BLaER1 treated with 17β-estradiol and CSF1 and Interleukin-3, amounts not matched to agents 10 nM and 100 nM (cell line): ENCODE measurements around the gene GCNT4.

Source experiments
- H3K27ac ChIP-seq, 11 experiments: shearing (Covaris generic); formaldehyde crosslinking; 2 replicates each; pipeline ENCODE4 v1.8.1; 2022
- H3K27me3 ChIP-seq, 11 experiments: shearing (Covaris generic); formaldehyde crosslinking; 2 replicates each; pipeline ENCODE4 v1.8.1; 2022
- H3K36me3 ChIP-seq, 11 experiments: shearing (Covaris generic); formaldehyde crosslinking; 2 replicates each; pipeline ENCODE4 v1.8.1; 2022
- H3K4me1 ChIP-seq, 10 experiments: shearing (Covaris generic); formaldehyde crosslinking; 2 replicates each; pipeline ENCODE4 v1.8.1; 2022
- H3K4me2 ChIP-seq, 11 experiments: shearing (Covaris generic); formaldehyde crosslinking; 2 replicates each; pipeline ENCODE4 v1.8.1; 2022
- H3K4me3 ChIP-seq, 10 experiments: shearing (Covaris generic); formaldehyde crosslinking; 2 replicates each; pipeline ENCODE4 v1.8.1; 2022
- H3K9ac ChIP-seq, 11 experiments: shearing (Covaris generic); formaldehyde crosslinking; 2 replicates each; pipeline ENCODE4 v1.8.1; 2022
- H3K9me3 ChIP-seq, 11 experiments: shearing (Covaris generic); formaldehyde crosslinking; replicated peaks in 1 of 11; 2 replicates each; pipeline ENCODE4 v1.8.1; 2022
- H4K20me1 ChIP-seq, 11 experiments: shearing (Covaris generic); formaldehyde crosslinking; 2 replicates each; pipeline ENCODE4 v1.8.1; 2022
- Cebpa-rat ChIP-seq, 11 experiments: shearing (Covaris generic); IDR thresholded peaks; 2 replicates each; pipeline ENCODE4 v1.8.1; 2022

Gene GCNT4

DNA sequence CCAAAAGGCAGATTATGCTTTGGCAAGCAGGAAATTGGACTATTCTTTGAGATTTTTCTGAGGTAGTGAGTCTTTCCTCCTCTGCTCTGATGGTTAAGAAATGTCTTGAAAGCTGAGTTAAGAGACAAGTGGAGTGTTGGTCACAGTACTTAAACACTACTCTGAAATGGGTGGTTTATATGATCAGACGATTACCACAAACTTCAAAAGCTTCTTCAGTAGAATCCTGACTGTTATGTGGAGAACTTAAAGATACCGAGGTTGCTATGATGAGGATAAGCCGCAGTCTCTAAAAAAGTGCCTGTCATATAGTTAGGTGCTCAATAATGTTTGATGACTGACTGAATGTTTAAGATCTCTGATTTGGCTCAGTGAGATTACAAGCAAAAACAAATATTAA, 24.3 kb downstream of the GCNT4 start:
- Histone ChIP-seq H3K4me2 (no peak overlapping the region), H3K9ac (no peak overlapping the region), H3K36me3 (no peaks in the 10 kb centered on the region), H3K27me3 (no peaks in the 10 kb centered on the region), H3K27ac (no peak overlapping the region), H3K4me1 (no peaks in the 10 kb centered on the region), H3K4me3 (no peak overlapping the region), H3K9me3 (no peaks in the 10 kb centered on the region), H4K20me1 (no peaks in the 10 kb centered on the region)
- TF ChIP-seq Cebpa-rat (IDR thresholded peaks at IDR 0.05), result no peak

DNA sequence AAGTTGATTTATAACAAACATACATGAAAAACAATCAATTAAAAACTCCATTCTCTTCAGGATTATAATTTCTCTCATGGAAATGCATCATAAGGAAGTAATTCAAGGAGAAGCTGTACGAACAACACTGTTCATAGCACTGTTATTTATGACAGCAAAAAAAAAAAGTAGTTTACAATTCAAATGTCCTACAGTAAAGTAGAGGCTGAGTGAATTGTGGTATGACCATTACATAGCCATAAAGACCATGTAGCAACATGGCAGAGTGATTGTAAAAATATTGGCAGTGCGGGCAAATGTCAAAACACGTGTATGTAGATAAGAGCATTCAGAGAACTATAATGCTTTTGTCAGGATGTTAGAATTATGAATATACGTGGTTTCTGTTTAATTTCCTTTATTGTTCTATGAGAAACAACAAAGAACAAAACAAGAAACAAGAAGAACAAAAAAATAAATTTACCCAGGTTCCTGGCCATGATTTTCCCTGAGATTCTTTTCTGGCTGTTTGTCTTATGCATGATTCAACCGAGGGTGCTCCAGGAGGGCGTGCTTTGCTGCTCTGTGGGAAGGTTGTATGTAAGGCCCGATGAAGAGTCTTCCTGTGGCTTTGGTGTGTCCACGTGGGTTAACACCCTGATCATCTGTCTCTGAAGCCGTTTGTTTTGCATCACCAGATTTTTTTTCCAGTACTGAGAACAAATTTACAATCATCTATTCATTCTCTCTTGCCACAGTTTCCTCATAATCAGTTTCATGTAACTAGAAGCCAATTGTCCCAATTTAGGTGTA, 28.8 kb downstream of the GCNT4 start:
- Histone ChIP-seq H3K9ac (no peak overlapping the region), H3K4me3 (no peak overlapping the region), H3K27ac (no peak overlapping the region), H3K36me3 (no peaks in the 10 kb centered on the region), H3K9me3 (no peaks in the 10 kb centered on the region), H3K4me1 (peaks cover 0 to 7% (median 0%) of the 10 kb centered on the region in 10 experiments; a peak in 3 of 20 replicates), H3K4me2 (no peak overlapping the region), H4K20me1 (no peaks in the 10 kb centered on the region), H3K27me3 (no peaks in the 10 kb centered on the region)
- no peak for TF ChIP-seq Cebpa-rat (IDR thresholded peaks at IDR 0.05)

DNA sequence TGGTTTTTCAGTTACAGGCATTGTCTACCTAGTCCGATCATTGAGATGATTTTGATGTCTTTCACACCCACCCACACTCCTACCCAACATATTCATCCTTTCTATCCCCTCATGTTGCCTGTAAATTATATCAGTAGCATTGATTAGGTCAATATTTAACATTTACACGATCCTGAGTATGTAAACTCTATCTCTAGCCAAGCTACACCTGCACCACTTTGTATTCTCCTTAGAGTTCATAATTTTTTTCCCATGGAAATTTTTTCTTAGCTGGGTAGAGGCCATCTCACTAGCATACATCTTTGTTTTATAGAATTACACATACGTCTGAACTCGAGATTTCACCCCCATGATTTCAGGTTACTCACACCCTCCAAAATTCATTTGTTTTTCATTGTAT, 30.6 kb downstream of the GCNT4 start:
- no peaks in the 10 kb centered on the region for H3K36me3 ChIP-seq
- no peaks in the 10 kb centered on the region for H3K9me3 ChIP-seq
- H4K20me1 ChIP-seq, result no peaks in the 10 kb centered on the region
- H3K27ac ChIP-seq, result no peak overlapping the region
- H3K9ac ChIP-seq, result no peak overlapping the region
- H3K4me3 ChIP-seq, result no peak overlapping the region
- no peak for TF ChIP-seq Cebpa-rat (IDR thresholded peaks at IDR 0.05)
- no peaks in the 10 kb centered on the region for H3K27me3 ChIP-seq
- peak overlapping the region in 1 of 11 experiments; percentile 32; a peak in 1 of 22 replicates for H3K4me2 ChIP-seq
- H3K4me1 ChIP-seq, result peaks cover 0 to 7% (median 0%) of the 10 kb centered on the region in 10 experiments; a peak in 3 of 20 replicates

DNA sequence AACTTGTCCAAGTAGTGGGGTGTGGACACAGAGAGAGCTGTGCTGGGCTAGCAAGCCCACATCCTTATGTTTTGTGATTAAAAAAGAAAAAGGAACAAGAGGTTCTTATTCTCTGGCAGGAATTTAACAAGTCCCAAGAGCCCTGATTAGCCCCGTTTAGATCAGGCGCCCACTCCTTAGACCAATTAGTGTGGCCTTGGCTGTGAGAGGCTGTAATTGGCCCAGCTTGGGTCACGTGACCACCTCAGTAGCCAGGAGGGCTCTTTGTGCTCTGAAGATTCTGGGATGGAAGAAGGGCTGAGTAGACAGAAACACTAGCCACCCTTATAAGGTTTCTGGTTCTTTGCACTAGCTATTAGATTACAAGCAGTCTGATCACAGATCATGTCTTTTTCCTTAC, 31.1 kb downstream of the GCNT4 start:
- no peak overlapping the region for H3K27ac ChIP-seq
- H3K9ac ChIP-seq, result no peak overlapping the region
- no peak for TF ChIP-seq Cebpa-rat (IDR thresholded peaks at IDR 0.05)
- peaks cover 0 to 7% (median 0%) of the 10 kb centered on the region in 10 experiments; a peak in 3 of 20 replicates for H3K4me1 ChIP-seq
- H3K4me2 ChIP-seq, result peak overlapping the region in 2 of 11 experiments; percentile 18 to 32; a peak in 3 of 22 replicates
- H3K9me3 ChIP-seq, result no peaks in the 10 kb centered on the region
- H3K27me3 ChIP-seq, result no peaks in the 10 kb centered on the region
- H4K20me1 ChIP-seq, result no peaks in the 10 kb centered on the region
- H3K4me3 ChIP-seq, result no peak overlapping the region
- H3K36me3 ChIP-seq, result no peaks in the 10 kb centered on the region

DNA sequence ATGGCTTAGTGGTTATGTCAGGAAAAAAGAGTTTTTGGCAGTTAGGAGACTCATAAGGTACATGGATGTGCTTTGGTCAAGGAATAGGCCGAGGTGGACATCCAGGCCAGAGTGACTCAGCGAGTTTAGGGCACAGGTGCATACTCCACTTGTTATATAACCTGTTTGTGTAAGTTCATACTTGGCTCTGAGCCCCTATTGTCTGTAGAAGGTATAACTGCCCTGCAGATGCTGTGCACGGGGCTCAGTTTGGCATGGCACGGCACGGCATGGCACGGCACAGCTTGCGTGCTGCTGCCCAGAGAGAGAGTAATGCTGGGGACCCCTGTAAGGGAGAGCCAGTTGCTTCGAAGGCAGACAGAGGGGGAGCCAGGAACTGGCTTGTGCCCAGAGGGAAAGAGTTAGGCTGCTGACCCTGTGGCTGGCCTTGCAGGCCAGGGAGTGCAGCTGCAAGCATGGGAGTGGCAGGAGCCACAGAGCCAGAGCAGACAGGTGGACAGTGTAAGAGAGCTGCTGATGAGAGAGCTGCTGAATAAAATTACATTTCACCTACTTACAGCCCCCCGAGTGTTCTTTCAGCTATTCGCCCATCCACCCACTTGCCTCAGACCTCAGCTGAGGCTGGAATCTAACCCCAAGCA, 32.2 kb downstream of the GCNT4 start:
- Histone ChIP-seq H3K27me3 (no peaks in the 10 kb centered on the region), H3K9me3 (no peaks in the 10 kb centered on the region), H3K4me1 (peaks cover 0 to 7% (median 0%) of the 10 kb centered on the region in 10 experiments; a peak in 3 of 20 replicates), H3K9ac (no peak overlapping the region), H3K4me2 (no peak overlapping the region), H4K20me1 (no peaks in the 10 kb centered on the region), H3K27ac (no peak overlapping the region), H3K36me3 (no peaks in the 10 kb centered on the region), H3K4me3 (no peak overlapping the region)
- TF ChIP-seq Cebpa-rat (IDR thresholded peaks at IDR 0.05), result no peak

DNA sequence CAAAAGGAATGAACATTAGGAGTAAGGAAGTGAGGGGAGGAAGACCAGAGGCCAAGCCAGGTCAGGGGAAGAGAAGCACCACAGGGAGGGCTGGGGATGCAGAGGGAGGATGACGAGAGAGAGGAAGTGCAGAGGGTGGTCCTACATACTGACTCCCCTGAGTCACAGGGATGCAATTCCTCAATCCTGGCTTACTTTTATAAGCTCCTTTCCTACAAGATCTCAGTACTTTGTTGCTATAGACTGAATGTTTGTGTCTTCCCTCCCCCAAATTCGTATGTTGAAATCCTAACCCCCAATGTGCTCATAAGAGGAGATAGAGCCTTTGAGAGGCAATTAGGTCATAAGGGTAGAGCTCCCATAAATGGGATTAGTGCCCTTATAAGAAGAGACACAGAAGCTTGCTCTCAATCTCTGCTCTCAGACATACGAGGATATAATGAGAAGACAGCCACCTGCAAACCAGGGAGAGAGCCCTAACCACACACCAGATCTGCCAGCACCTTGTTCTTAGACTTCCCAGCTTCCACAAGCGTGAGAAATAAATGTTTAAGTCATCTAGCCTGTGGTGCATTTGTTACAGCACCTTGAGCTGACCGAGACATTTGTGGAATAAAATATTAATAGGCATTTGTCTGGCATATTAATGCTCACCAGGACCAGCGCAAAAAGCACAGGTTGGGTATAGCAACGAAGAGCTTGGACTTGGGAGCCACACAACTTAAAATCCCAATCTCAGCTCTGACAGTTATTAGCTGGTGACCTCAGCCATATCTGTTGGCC, 33.4 kb downstream of the GCNT4 start:
- H3K4me3 ChIP-seq, result no peak overlapping the region
- no peaks in the 10 kb centered on the region for H3K27me3 ChIP-seq
- H4K20me1 ChIP-seq, result no peaks in the 10 kb centered on the region
- H3K4me2 ChIP-seq, result no peak overlapping the region
- no peak for TF ChIP-seq Cebpa-rat (IDR thresholded peaks at IDR 0.05)
- H3K27ac ChIP-seq, result no peak overlapping the region
- H3K36me3 ChIP-seq, result no peaks in the 10 kb centered on the region
- H3K9ac ChIP-seq, result no peak overlapping the region
- H3K4me1 ChIP-seq, result peaks cover 0 to 7% (median 0%) of the 10 kb centered on the region in 10 experiments; a peak in 3 of 20 replicates
- peaks cover 0 to 5% (median 0%) of the 10 kb centered on the region in 11 experiments; a peak in 2 of 22 replicates for H3K9me3 ChIP-seq

DNA sequence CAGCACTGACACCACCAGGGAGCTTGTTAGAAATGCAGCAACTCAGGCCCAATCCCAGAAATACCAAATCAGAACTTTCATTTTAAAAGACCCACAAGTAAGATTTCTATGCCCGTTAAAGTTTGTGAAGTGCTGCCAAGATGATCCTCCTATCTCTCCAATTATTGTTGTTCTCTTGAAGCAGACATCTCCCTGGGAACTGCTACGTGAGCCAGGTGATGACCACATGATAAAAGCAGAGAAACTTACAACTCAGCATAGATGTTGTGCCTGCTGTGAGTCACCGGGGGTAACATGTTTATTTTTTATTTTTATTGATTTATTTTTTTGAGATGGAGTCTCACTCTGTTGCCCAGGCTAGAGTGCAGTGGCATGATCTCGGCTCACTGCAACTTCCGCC, 34.4 kb downstream of the GCNT4 start:
- TF ChIP-seq Cebpa-rat (IDR thresholded peaks at IDR 0.05), result no peak

DNA sequence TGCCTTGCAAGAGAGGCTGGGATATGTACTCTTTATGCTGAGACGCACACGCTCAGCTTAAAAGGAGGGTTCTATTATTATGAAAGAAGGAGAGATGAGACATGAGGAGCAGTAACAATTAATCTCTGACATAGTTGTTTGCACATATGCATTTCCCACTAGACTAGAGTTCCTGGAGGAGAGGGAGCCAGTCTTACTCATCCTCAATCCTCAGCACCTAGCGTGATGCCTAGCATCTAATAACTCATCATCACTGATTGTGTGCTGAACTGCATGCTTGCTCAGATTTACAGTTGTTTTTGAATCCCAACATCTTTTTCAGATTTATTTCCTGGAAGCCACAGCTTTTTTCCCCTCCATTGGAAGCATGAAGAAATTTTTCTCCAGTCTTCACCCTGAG, 35.5 kb downstream of the GCNT4 start:
- no peak for TF ChIP-seq Cebpa-rat (IDR thresholded peaks at IDR 0.05)
- no peak overlapping the region for H3K4me2 ChIP-seq

More for the DNA sequence above, 34.4 kb downstream of the GCNT4 start:
- Histone ChIP-seq H3K27me3 (no peaks in the 10 kb centered on the region), H3K9ac (no peak overlapping the region), H3K27ac (no peak overlapping the region), H3K9me3 (peaks cover 0 to 5% (median 0%) of the 10 kb centered on the region in 11 experiments; a peak in 2 of 22 replicates), H3K4me2 (no peak overlapping the region), H3K4me3 (no peak overlapping the region), H3K36me3 (no peaks in the 10 kb centered on the region), H4K20me1 (no peaks in the 10 kb centered on the region), H3K4me1 (peaks cover 0 to 7% (median 0%) of the 10 kb centered on the region in 10 experiments; a peak in 3 of 20 replicates)

DNA sequence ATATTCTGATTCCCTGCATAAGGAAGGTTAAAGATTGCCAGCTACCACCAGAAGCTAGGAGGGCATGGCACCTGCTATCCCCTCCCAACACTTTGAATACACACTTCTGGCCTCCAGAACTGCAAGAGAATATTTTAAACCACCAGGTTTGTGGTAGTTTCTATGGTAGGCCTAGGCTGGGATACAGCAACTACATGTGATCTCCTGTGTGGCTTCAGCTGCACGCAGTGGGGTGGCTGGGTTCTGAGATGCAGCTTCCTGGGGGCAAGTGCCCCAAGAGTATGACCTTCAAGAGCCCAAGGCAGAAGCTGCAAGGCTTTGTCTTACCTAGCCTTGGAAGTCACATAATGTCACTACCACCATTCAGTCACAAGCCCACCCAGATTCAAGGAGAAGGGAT, 39.6 kb downstream of the GCNT4 start:
- no peak for TF ChIP-seq Cebpa-rat (IDR thresholded peaks at IDR 0.05)
- H3K27me3 ChIP-seq, result no peaks in the 10 kb centered on the region
- H4K20me1 ChIP-seq, result no peaks in the 10 kb centered on the region
- H3K4me3 ChIP-seq, result no peak overlapping the region
- no peak overlapping the region for H3K4me2 ChIP-seq
- no peaks in the 10 kb centered on the region for H3K36me3 ChIP-seq
- H3K4me1 ChIP-seq, result peaks cover 0 to 9% (median 7%) of the 10 kb centered on the region in 10 experiments; a peak in 12 of 20 replicates
- H3K9me3 ChIP-seq, result peaks cover 0 to 5% (median 0%) of the 10 kb centered on the region in 11 experiments; a peak in 3 of 22 replicates
- H3K27ac ChIP-seq, result no peak overlapping the region
- no peak overlapping the region for H3K9ac ChIP-seq

More for the DNA sequence above, 35.5 kb downstream of the GCNT4 start:
- H3K9me3 ChIP-seq, result peaks cover 0 to 5% (median 0%) of the 10 kb centered on the region in 11 experiments; a peak in 2 of 22 replicates
- peaks cover 0 to 7% (median 0%) of the 10 kb centered on the region in 10 experiments; a peak in 3 of 20 replicates for H3K4me1 ChIP-seq
- no peaks in the 10 kb centered on the region for H4K20me1 ChIP-seq
- no peaks in the 10 kb centered on the region for H3K36me3 ChIP-seq
- H3K27ac ChIP-seq, result no peak overlapping the region
- H3K27me3 ChIP-seq, result no peaks in the 10 kb centered on the region
- H3K4me3 ChIP-seq, result no peak overlapping the region
- no peak overlapping the region for H3K9ac ChIP-seq
